Stimulated activated naive B cell treated with anti-CD40 and anti-IgM and Interleukin-4, amounts not matched to agents 10 μg/mL and 1 μg/mL and 100 μg/mL, for 72 hours (primary cell): ENCODE measurements around the gene CCL14.

Source experiments
- ATAC-seq, 2 donors: fragments of 150-1000 bp; cut with Tn5 transposase; replicated peaks; 2 replicates each; pipeline ENCODE4 v1.10.0; 2021; ENCODE audit warnings: moderate library complexity in 1 of 2
- DNase-seq: peaks from one replicate; pipeline ENCODE4 v3.0.0; 2021
- H3K27ac Mint-ChIP-seq: one replicate; pipeline ENCODE4 v1.8.0; 2022; ENCODE audit warnings: mild to moderate bottlenecking, mixed read lengths
- H3K27me3 Mint-ChIP-seq, 2 donors: one replicate each; pipeline ENCODE4 v1.8.0; 2022; ENCODE audit warnings: mixed read lengths in 2 of 2
- H3K36me3 Mint-ChIP-seq, 2 donors: one replicate each; pipeline ENCODE4 v1.8.0; 2022; ENCODE audit warnings: mixed read lengths in 2 of 2, mild to moderate bottlenecking in 1 of 2
- H3K4me1 Mint-ChIP-seq, 2 donors: one replicate each; pipeline ENCODE4 v1.8.0; 2022; ENCODE audit warnings: mixed read lengths in 2 of 2, mild to moderate bottlenecking in 1 of 2
- H3K4me3 Mint-ChIP-seq, 2 donors: one replicate each; pipeline ENCODE4 v1.8.0; 2022; ENCODE audit warnings: mild to moderate bottlenecking in 2 of 2, mixed read lengths in 2 of 2, moderate library complexity in 1 of 2
- H3K9me3 Mint-ChIP-seq, 2 donors: one replicate each; pipeline ENCODE4 v1.8.0; 2022; ENCODE audit warnings: mixed read lengths in 2 of 2, mild to moderate bottlenecking in 1 of 2

The CCL14 gene

GRCh38 chr17:35977509-35977908, 9.0 kb downstream of the CCL14 start:
- no peaks in the 10 kb centered on the region for H3K9me3 Mint-ChIP-seq
- no peak overlapping the region for H3K4me3 Mint-ChIP-seq
- peaks cover 6 to 12% of the 10 kb centered on the region in 2 donors for H3K27me3 Mint-ChIP-seq
- H3K4me1 Mint-ChIP-seq = peaks cover 7 to 25% of the 10 kb centered on the region in 2 donors
- DNase-seq = no peak
- H3K27ac Mint-ChIP-seq = no peak overlapping the region
- no peaks in the 10 kb centered on the region for H3K36me3 Mint-ChIP-seq
- peak; percentile 56 to 66 for ATAC-seq

GRCh38 chr17:35973333-35974260, 12.9 kb downstream of the CCL14 start:
- peak overlapping the region; percentile 3 for H3K27ac Mint-ChIP-seq
- no peak overlapping the region for H3K4me3 Mint-ChIP-seq
- DNase-seq (no peak), ATAC-seq (no peak)
- peaks cover 0 to 4% of the 10 kb centered on the region in 2 donors for H3K27me3 Mint-ChIP-seq
- H3K4me1 Mint-ChIP-seq = peaks cover 10 to 30% of the 10 kb centered on the region in 2 donors
- H3K36me3 Mint-ChIP-seq = no peaks in the 10 kb centered on the region
- no peaks in the 10 kb centered on the region for H3K9me3 Mint-ChIP-seq

- H3K27me3 Mint-ChIP-seq = peaks cover 0 to 4% of the 10 kb centered on the region in 2 donors
- H3K9me3 Mint-ChIP-seq = no peaks in the 10 kb centered on the region
- H3K27ac Mint-ChIP-seq = no peak overlapping the region
- H3K4me3 Mint-ChIP-seq = no peak overlapping the region
- DNase-seq (no peak), ATAC-seq (no peak)
- peaks cover 10 to 30% of the 10 kb centered on the region in 2 donors for H3K4me1 Mint-ChIP-seq
- no peaks in the 10 kb centered on the region for H3K36me3 Mint-ChIP-seq
Observed at GRCh38 chr17:35972945-35973332, 13.6 kb downstream of the CCL14 start.

GRCh38 chr17:35972535-35972934, 14.0 kb downstream of the CCL14 start:
- Mint-ChIP-seq H3K4me1 (peaks cover 8 to 26% of the 10 kb centered on the region in 2 donors), H3K9me3 (no peaks in the 10 kb centered on the region), H3K27me3 (peaks cover 0 to 4% of the 10 kb centered on the region in 2 donors), H3K36me3 (no peaks in the 10 kb centered on the region), H3K27ac (no peak overlapping the region), H3K4me3 (no peak overlapping the region)
- DNase-seq (no peak), ATAC-seq (no peak)

- DNase-seq (no peak), ATAC-seq (no peak)
- H3K9me3 Mint-ChIP-seq = no peaks in the 10 kb centered on the region
- H3K4me1 Mint-ChIP-seq = peaks cover 6 to 24% of the 10 kb centered on the region in 2 donors
- peaks cover 0 to 4% of the 10 kb centered on the region in 2 donors for H3K27me3 Mint-ChIP-seq
- no peak overlapping the region for H3K27ac Mint-ChIP-seq
- no peak overlapping the region for H3K4me3 Mint-ChIP-seq
- no peaks in the 10 kb centered on the region for H3K36me3 Mint-ChIP-seq
Observed at GRCh38 chr17:35972066-35972465, 14.5 kb downstream of the CCL14 start.

- peaks cover 6 to 18% of the 10 kb centered on the region in 2 donors for H3K4me1 Mint-ChIP-seq
Observed at GRCh38 chr17:35969558-35970380, 16.8 kb downstream of the CCL14 start.

GRCh38 chr17:35968520-35969054, 17.9 kb downstream of the CCL14 start:
- Mint-ChIP-seq H3K27ac (no peak overlapping the region), H3K36me3 (no peaks in the 10 kb centered on the region), H3K9me3 (no peaks in the 10 kb centered on the region), H3K4me3 (no peak overlapping the region), H3K4me1 (peaks cover 6 to 16% of the 10 kb centered on the region in 2 donors), H3K27me3 (peaks cover 4 to 15% of the 10 kb centered on the region in 2 donors)
- DNase-seq = no peak
- no peak for ATAC-seq

More at GRCh38 chr17:35969558-35970380, 16.8 kb downstream of the CCL14 start:
- no peak overlapping the region for H3K4me3 Mint-ChIP-seq
- peak; percentile 58 for DNase-seq
- no peaks in the 10 kb centered on the region for H3K36me3 Mint-ChIP-seq
- ATAC-seq = peak; percentile 75 to 80
- H3K27ac Mint-ChIP-seq = no peak overlapping the region
- no peaks in the 10 kb centered on the region for H3K9me3 Mint-ChIP-seq
- peaks cover 4 to 10% of the 10 kb centered on the region in 2 donors for H3K27me3 Mint-ChIP-seq

GRCh38 chr17:35965272-35965671, 21.3 kb downstream of the CCL14 start:
- ATAC-seq = no peak
- Mint-ChIP-seq H3K27ac (no peak overlapping the region), H3K4me3 (no peak overlapping the region), H3K27me3 (peaks cover 7 to 28% of the 10 kb centered on the region in 2 donors), H3K36me3 (no peaks in the 10 kb centered on the region), H3K9me3 (no peaks in the 10 kb centered on the region), H3K4me1 (peaks cover 6 to 11% of the 10 kb centered on the region in 2 donors)
- no peak for DNase-seq

GRCh38 chr17:35963663-35964062, 22.9 kb downstream of the CCL14 start:
- Mint-ChIP-seq H3K4me3 (no peak overlapping the region), H3K27me3 (peaks cover 8 to 31% of the 10 kb centered on the region in 2 donors), H3K27ac (no peak overlapping the region), H3K36me3 (no peaks in the 10 kb centered on the region), H3K9me3 (no peaks in the 10 kb centered on the region), H3K4me1 (no peaks in the 10 kb centered on the region)
- DNase-seq (no peak), ATAC-seq (no peak)

GRCh38 chr17:35953720-35954119, 32.8 kb downstream of the CCL14 start:
- Mint-ChIP-seq H3K4me1 (no peaks in the 10 kb centered on the region), H3K9me3 (no peaks in the 10 kb centered on the region), H3K27me3 (peaks cover 26 to 30% of the 10 kb centered on the region in 2 donors), H3K4me3 (no peak overlapping the region), H3K36me3 (no peaks in the 10 kb centered on the region), H3K27ac (no peak overlapping the region)
- ATAC-seq = no peak
- no peak for DNase-seq

GRCh38 chr17:35949401-35949800, 37.1 kb downstream of the CCL14 start:
- DNase-seq (no peak), ATAC-seq (no peak)
- Mint-ChIP-seq H3K4me1 (no peaks in the 10 kb centered on the region), H3K4me3 (no peak overlapping the region), H3K27ac (no peak overlapping the region), H3K27me3 (peaks cover 10 to 19% of the 10 kb centered on the region in 2 donors), H3K9me3 (no peaks in the 10 kb centered on the region), H3K36me3 (no peaks in the 10 kb centered on the region)

- peaks cover 7 to 8% of the 10 kb centered on the region in 2 donors for H3K27me3 Mint-ChIP-seq
- no peaks in the 10 kb centered on the region for H3K4me1 Mint-ChIP-seq
- no peaks in the 10 kb centered on the region for H3K36me3 Mint-ChIP-seq
- H3K4me3 Mint-ChIP-seq = no peak overlapping the region
- DNase-seq (no peak), ATAC-seq (no peak)
- H3K27ac Mint-ChIP-seq = no peak overlapping the region
- H3K9me3 Mint-ChIP-seq = no peaks in the 10 kb centered on the region
Observed at GRCh38 chr17:35948092-35948491, 38.4 kb downstream of the CCL14 start.

GRCh38 chr17:35947156-35947585, 39.4 kb downstream of the CCL14 start:
- ATAC-seq (peak; percentile 90 to 92), DNase-seq (peak; percentile 43)
- Mint-ChIP-seq H3K4me1 (no peaks in the 10 kb centered on the region), H3K4me3 (no peak overlapping the region), H3K27me3 (no peaks in the 10 kb centered on the region), H3K36me3 (no peaks in the 10 kb centered on the region), H3K9me3 (no peaks in the 10 kb centered on the region), H3K27ac (no peak overlapping the region)

GRCh38 chr17:35944151-35944550, 42.4 kb downstream of the CCL14 start:
- no peaks in the 10 kb centered on the region for H3K4me1 Mint-ChIP-seq
- no peak for ATAC-seq
- H3K27me3 Mint-ChIP-seq = no peaks in the 10 kb centered on the region
- no peaks in the 10 kb centered on the region for H3K9me3 Mint-ChIP-seq
- no peak overlapping the region for H3K27ac Mint-ChIP-seq
- no peak overlapping the region for H3K4me3 Mint-ChIP-seq
- no peak for DNase-seq
- H3K36me3 Mint-ChIP-seq = no peaks in the 10 kb centered on the region
